CD4-positive, alpha-beta T cell treated with Interleukin-2 at 100 ng/mL for 4 hours (primary cell): ENCODE measurements around the gene ANKDD1B.
A peak's percentile ranks its signal among the peaks of the same experiment; 100 is the strongest.
"Not testable (repeated sequence)": the region's sequence is repeated elsewhere in the genome, so short reads cannot be mapped to it uniquely, and the experiment has no call there.

Source experiments
- DNase-seq: peaks from one replicate; pipeline ENCODE4 v3.0.0-alpha.2; 2020; ENCODE audit warnings: low spot score

The ANKDD1B gene

DNA sequence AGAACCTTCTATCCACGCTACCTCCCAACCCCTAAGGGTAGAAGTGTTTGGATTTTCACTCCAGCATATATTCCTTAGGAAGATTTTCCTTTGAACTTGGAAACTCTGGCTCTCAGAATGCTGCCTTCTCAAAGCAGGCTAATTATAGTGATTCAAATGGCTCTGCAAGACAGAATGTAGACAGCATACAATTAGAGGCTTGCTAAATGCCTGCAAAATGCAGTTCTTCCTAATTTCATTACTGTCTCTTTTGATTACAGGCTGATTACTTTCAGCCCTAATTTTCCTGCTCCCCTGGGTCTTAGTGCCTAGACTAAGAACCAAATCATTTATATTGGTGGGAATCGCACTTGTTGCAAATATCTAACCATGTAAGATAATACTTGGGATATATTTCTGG is 50.8 kb downstream of the ANKDD1B start:
- no peak for DNase-seq

DNA sequence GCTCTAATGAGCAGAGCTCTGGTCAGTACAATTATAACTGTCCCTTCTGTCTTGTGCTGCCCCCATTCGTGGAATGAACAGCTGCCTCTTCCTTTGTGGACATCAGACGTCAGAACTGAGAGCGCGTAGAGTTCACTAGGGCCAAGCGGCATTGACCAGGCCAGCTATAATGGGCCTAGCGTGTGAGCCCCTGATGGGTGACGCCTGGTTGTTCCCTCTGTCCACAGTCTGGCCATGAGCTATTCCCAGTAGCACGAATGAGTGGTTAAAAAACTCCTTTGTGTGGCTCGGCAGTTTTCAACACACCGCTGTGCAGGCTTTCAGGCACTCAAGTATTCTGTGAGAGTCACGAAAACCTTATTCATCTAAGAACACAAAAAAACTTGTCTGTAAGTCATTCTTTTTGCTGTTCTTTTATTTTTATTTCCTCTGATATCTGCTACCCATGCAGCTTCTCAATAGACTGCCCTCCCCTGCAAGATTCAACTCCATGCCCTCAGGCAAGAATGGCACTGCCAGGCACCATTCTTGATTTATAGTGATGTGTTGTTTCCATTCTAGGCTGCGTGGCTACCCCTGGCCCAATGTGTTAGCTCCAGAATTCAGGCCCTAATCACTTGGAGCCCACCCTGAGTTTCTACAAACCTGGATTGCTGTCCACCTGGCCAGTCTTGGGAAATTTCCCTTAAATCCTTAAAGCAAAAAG is 52.5 kb downstream of the ANKDD1B start:
- DNase-seq = no peak

DNA sequence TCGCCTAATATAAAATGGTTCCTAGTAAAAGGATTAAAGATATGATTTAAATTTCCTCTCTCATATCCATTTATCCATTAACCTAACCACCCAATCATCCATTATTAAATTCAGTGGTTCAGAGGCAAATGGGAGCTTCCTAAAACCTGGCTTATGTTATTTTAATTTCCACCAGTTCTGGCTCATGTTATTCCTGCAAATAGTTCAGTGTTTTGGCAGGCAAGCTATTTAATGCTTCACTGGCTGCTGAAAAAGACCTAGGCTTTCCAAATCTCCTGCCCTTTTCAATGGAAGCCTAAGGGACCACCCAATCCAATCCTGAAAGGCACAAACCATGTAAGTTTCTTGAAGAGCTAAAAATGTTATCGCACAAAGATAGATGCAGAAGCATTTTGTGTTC is 53.7 kb downstream of the ANKDD1B start:
- DNase-seq = no peak

DNA sequence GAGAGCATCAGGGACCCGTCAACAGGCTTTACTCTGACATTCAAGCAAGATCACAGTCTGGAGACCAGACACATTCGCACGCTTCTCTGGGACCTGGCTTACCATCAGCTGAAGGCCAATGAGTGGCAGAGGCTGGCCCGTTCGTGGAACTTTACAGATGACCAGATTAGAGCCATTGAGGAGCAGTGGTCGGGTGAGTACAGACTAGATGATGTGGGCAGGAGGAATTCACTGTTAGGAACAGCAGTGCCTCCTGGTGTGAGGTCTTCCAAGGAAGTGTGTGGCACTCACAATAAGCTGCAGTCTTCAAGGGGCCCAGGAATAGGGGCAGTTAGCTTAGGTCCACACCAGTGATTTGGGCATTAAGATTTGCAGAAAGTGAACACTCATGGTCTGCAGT is 55.5 kb downstream of the ANKDD1B start:
- DNase-seq = no peak

DNA sequence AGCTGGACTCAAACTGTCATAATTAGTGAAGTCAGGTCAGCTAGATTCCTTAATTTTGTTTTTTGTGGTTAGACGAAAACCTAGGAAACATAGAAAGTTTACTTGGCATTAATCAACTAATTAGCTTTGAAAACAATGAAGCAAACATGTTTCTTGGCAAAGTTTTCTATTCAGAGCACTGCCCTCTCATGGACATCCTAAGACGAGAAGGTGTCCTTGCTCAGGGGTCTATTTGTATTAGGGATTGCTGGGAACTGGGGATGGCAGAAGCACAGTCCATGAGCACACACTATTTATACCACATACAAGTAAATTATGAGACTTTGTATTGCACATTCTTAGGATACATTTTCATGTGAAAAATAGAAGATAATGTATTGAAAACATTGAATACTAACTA is 56.3 kb downstream of the ANKDD1B start:
- no peak for DNase-seq

DNA sequence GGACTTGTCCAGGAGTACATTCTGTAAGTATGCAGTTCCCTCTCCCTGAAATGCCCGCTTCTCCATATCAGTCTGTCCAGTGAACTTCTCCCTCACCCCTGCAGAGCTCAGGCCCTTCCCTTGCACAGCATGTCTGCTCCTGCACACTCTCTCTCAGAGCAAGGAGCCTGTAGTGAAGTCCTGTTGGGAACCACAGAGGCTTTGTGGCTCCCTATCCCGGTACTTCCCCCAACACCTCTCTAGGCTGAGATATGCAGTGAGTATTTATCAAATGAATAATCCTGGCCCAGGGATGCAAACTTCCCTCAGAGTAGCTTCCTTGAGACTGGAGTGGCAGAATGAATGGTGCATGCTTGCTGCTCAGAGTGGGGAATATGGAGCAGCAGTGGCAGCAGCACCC is 57.2 kb downstream of the ANKDD1B start:
- DNase-seq = no peak

DNA sequence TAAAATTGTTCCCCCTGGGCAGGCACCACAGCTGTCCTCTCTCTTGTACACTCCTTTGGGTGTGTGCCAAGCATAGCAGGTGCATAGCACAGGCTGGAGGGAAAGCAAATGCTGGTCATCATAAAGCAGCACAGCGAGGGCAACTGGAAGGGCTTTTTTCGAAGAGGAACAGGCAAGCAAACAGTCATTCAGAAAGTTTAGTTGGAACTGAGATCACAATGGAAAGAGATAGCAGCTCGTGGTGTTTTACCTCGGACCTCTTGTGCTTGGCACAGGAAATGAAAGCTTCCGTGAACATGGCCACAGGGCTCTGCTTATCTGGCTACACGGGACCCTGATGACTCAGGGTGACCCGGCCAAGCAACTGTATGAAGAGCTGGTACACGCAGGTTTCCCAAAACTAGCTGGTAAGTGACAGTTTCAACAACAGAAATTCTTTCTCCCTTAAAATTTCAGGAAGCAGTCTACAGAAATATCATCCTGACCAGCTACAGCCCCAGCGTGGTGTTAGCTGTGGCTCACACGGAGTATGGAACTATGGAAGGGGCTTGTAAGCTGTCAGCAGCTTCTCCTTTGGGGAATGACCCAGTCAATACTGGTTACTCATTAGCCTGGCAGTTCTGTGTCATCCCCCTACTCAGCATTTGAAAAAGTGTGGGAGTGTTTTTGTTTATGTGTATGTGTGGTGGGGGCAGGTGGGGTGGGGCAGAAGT is 57.9 kb downstream of the ANKDD1B start:
- DNase-seq = peak; percentile 54

DNA sequence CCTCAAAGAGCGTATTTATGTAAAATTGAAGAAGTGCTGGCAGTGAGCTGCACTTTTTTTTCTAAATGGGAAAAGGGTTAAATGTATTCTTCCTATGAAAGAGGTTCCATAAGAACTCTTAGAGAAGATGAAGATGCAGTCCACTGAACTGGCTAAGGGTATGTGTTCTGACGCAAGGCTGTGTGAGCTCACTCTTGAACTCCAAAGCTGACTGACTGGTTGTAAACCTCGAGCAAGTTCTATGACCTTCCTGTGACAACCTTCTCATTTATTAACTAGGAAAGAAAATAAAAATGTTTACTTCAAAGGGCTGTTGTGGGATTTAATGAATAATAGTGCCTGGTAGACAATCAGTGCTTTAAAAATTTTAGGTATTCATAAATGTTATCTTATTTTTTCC is 59.3 kb downstream of the ANKDD1B start:
- no peak for DNase-seq

DNA sequence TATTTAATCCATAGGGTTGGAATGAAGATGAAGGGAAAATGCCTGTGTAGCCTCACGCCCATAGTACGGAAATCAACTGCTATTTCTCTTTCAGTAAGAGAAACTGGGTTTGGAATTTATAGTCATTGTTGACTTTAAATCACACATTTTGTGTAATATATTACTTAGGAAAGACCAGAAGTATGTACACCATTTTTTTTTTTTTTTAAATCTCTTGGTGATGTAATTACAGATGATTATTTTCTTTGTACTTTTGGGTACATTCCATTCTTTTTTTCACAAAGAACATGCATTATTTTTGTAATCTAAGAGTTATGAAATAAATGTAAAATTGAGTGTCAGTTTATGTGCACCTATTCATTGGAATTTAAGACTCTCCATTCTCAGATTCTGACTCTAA is 60.3 kb downstream of the ANKDD1B start:
- no peak for DNase-seq

DNA sequence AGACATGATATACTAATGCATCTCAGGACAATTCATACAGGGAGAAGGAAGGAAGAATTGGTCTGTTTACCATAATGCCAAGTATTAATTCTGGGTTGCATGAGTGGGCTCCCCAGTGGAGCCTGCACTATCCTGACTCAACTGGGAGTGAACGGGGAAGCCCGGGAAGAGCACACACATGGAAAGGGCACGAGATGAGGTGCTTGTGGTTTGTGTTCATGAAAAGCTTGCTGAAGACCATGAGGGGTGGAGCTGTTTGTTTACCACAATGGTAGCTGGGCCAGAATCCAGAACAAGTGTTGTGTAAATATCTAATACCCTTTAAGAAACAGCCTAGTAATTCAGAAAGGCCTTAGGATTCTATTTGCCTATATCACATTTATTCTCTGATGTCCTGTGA is 61.4 kb downstream of the ANKDD1B start:
- DNase-seq = no peak

DNA sequence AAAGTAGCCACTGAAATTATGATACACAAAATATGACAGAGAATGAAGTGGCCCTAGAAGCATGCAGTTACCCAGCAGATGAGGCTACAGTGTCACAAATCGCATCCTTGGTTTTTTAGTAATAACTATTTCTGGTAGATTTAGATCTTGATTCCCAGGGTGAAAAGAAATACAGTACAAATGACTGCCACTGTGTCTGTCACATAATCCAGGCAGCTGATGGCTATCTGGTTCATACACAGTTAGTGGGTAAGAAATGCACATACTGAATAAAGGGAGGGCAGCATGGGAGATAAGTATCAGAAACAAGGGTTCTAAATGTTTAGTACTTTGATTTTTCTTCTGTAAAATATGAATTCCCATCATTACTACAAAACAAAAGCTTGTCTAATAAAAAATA is 64.5 kb downstream of the ANKDD1B start:
- no peak for DNase-seq

DNA sequence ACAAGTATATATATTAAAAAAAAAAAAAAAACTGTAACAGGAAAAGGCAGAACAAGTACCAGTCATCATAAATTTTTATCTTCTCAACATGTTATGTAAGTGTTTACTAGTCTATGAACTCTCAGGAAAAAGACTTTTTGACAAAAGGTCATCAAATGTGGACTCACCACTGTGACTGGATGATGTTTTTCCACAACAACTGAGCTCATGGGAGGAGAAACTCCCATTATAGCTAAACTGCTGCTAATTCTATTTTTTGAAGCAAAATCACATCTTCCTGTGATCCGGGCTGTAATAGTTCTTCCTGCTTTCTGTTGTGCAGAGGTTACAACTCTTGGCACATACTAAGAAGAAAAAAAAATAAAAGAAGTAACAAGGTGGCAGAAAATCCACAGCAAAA is 66.4 kb downstream of the ANKDD1B start:
- no peak for DNase-seq

DNA sequence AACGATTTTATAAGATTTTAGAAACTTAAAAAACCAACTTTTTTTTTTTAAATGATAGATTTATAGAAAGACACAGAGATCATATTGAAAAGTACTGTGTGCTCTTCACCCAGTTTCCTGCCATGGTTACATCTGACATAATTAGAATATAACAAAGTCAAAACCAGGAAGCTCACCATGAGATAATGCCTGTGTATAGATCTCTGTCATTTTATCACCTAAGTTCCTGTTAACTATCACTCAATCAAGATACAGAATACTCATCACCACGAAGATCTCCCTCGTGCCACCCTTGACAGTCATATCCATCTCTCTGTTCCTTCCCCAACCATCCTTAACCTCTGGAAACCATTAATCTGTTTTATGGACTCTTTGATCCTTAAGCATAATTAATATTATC is 66.9 kb downstream of the ANKDD1B start:
- DNase-seq = peak; percentile 22

DNA sequence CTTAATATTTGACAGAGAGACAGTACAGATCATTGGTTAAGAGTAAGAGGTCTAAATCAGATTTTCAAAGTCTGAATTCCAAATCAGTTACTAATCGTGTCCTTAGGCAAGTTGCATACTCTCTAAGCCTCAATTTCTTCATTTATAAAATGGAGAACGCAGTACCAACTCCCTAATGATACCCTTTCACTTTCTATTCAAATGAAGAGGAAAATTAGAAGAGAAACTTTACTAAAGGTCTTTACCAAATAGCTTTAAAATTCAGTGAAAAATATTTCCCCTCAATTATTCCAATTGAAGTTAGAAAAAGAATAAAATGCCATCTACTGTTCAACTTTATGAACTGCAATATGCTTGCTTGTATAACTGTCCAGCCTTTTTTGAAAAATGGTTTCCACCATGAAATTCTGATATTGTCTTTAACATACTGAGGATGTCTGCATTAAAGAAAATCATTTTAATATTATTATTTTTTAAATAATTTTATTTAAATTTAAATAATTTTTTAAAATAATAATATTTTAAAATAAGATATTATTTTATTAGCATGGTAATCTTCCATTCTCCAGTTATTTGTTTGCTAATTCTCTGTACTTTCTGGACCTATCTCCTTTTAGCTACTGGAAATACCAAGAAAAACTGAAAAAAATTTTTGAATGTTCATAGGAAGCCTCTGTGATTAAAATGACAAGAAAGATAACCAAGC is 70.0 kb downstream of the ANKDD1B start:
- peak; percentile 49 for DNase-seq

DNA sequence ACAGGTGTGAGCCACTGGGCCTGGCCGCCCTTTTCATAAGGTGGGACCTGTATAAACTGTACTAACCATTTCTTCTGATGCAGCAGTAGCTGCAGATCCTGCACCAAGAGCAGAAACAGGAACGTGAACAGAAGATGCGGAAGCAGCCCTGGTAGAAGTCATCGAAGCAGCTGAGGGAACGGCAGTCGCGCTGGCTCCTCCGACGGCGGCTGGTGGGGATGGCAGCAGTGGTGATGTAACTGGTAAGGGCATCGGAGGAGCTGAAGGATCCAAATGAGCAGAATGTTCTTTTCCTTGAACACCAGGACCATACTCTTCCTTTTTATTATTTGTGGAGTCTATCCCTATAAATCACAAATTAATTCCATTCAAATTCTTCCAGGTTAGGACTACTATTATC is 73.9 kb downstream of the ANKDD1B start:
- DNase-seq = no peak

DNA sequence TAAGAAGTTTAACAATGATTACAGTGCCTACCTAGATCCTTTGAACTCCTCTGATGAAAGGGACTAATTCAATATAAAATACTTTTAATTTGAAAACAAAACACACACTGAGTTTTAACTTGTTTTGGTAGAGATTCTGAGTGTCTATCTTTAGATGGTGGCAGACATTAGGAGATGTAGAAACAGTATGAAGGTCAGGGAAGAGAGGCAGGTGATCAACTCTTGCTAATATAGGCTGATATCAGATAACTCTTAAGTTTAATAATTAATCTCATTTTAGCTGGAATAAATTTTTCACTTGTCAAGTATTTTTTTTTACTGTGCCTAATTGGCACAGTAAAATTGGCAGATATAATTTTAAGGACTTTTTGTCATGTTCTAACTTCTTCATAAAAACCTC is 75.2 kb downstream of the ANKDD1B start:
- no peak for DNase-seq

DNA sequence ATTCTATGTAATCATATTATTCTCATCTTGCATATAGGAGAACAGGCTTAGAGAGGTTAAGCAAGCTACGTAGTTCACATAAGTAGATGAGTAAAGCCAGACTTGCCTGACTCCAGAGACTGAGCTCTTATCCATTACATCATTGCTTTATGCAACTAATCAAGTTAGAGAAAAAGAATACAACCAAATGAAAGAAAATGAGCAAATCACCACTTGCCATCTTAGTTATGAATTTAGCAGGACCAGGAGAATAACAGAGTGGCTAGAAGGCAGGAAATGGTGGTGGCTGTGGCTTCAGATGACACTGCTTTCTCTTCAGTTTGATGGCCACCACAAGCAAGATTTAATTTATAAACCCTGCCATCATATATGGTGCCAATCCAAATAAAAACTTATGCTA is 79.4 kb downstream of the ANKDD1B start:
- no peak for DNase-seq

DNA sequence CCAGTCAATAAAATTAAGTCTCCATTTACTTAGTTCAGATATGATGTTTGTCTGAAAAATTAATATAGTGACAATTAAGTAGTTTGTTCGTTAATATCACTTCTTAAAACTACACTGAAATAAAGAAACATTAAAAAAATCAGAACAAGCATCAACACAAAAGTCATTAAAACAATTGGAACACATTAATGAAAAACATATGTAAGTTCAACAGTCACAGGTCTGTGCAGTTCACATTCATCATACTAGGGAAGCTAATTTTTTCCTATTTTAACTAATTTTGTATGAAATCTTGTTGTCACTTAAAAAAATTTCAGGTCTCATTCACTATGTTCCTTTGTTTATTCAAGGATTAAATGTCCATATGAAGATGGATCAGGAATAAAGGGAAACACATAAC is 83.5 kb downstream of the ANKDD1B start:
- DNase-seq = no peak

DNA sequence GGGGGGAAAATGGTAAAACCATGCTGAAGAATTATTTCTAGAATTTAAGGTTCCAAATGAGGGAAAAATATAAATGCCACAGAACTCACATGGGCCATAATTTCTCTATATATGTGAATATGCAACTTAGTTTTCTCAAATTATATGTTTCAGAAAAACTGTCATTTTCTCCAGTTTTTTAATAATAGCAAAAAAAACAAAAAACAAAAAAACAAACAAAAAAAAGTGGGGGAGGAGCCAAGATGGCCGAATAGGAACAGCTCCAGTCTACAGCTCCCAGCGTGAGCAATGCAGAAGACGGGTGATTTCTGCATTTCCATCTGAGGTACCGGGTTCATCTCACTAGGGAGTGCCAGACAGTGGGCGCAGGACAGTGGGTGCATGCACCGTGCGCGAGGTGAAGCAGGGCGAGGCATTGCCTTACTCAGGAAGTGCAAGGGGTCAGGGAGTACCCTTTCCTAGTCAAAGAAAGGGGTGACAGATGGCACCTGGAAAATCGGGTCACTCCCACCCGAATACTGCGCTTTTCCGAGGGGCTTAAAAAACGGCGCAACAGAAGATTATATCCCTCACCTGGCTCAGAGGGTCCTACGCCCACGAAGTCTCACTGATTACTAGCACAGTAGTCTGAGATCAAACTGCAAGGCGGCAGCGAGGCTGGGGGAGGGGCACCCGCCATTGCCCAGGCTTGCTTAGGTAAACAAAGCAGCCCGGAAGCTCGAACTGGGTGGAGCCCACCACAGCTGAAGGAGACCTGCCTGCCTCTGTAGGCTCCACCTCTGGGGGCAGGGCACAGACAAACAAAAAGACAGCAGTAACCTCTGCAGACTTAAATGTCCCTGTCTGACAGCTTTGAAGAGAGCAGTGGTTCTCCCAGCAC is 84.5 kb downstream of the ANKDD1B start:
- not testable (repeated sequence) for DNase-seq

DNA sequence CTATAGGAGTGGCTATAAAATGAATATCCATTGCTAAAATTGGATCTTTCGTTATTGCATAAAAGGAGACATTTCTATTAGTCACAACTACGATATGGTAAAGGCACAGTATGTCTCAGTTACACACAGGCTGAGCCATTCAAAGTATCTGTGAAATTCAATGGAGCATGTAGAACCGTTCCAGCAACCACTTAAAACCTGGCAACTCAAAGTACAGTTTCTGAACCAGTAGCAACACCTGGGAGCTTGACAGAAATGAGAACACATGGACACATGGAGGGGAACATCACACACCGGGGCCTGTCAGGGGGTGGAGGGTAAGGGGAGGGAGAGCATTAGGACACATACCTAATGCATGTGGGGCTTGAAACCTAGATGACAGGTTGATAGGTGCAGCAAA is 90.6 kb downstream of the ANKDD1B start:
- DNase-seq = no peak

DNA sequence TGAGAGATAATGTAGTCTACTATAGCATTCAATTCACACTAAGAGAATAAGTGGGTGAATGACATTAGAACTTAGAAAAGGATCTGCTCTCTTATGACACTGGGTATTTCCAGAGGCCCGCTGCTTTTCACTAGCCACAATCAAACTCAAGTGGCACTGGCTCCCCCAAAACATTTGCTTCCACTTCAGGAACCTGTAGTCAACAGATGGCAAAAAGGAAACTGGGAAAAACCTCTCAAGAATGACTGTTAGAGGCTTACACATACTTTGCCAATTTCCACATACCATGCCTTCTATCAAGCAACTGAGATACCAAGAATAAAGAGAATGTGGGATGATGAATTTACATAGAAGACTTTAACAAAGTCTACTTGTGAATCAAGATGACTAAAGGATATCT is 94.8 kb downstream of the ANKDD1B start:
- DNase-seq = no peak

DNA sequence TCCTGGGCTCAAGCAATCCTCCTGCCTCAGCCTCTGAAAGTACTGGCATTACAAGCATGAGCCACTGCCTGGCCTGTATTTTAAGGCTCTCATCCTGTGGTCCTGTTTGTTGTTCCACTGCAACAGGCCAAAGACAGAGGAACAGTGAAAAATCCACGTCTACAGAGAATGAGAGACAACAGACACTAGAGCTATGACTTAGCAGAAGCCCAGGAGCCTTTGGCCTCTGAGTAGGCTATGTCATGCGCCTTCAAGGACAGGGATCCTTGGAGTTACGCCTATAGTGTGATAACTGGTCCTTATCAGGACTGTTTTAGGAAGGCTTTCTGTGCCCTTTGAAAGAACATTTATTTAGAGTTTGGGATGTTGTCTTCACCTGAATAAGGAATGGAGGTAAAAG is 95.5 kb downstream of the ANKDD1B start:
- no peak for DNase-seq
